CD8-positive, alpha-beta memory T cell (primary cell): ENCODE data around the gene DDHD1. TPM values are rescaled to one million over a fixed set of nuclear protein-coding genes. Genes with fewer than 3 reads are reported as not detected.
"Not testable (repeated sequence)": the region's sequence is repeated elsewhere in the genome, so short reads cannot be mapped to it uniquely, and the experiment has no call there.

ENCODE experiments used
- CTCF ChIA-PET: fragments of 350-600 bp; sonication (Branson Sonifier 250); formaldehyde crosslinking; loops from one replicate; lab custom pipeline; 2021; ENCODE audit warnings: antibody characterized with exemption; lab: Charles Lee
- POLR2A ChIA-PET: fragments of 350-600 bp; sonication (Branson Sonifier 250); formaldehyde crosslinking; loops from one replicate; lab custom pipeline; 2021; ENCODE audit warnings: antibody characterized with exemption; lab: Charles Lee
- DNase-seq, 5 donors: peaks; one replicate each; pipeline versions ENCODE4 v3.0.0 to v3.0.0-alpha.2; 2020 to 2022; ENCODE audit warnings: mixed read lengths in 1 of 5
- H3K27ac ChIP-seq: one replicate; pipeline ENCODE4 v1.7.0; 2013; ENCODE audit warnings: low read depth, mild to moderate bottlenecking, low read length, moderate library complexity
- H3K27me3 ChIP-seq: 2 replicates; pipeline ENCODE4 v1.7.0; 2013; ENCODE audit warnings: low read length, mild to moderate bottlenecking; ENCODE audit not compliant: insufficient read depth, poor library complexity, severe bottlenecking
- H3K36me3 ChIP-seq: 2 replicates; pipeline ENCODE4 v1.7.0; 2013; ENCODE audit warnings: mild to moderate bottlenecking, low read length, moderate library complexity; ENCODE audit not compliant: insufficient read depth
- H3K4me1 ChIP-seq: 2 replicates; pipeline ENCODE4 v1.7.0; 2013; ENCODE audit warnings: mild to moderate bottlenecking, low read length, moderate library complexity; ENCODE audit not compliant: insufficient read depth
- H3K4me3 ChIP-seq: 2 replicates; pipeline ENCODE4 v1.7.0; 2013; ENCODE audit warnings: mild to moderate bottlenecking, low read length
- H3K9me3 ChIP-seq: 2 replicates; pipeline ENCODE4 v1.7.0; 2013; ENCODE audit warnings: mild to moderate bottlenecking, low read length
- H3K27ac Mint-ChIP-seq, 8 donors: one replicate each; pipeline ENCODE4 v1.8.0; 2020 to 2021; ENCODE audit warnings: mixed read lengths in 8 of 8, mild to moderate bottlenecking in 6 of 8, inconsistent platforms in 3 of 8, moderate library complexity in 3 of 8
- H3K27me3 Mint-ChIP-seq, 2 donors: one replicate each; pipeline ENCODE4 v1.8.0; 2020 to 2021; ENCODE audit warnings: mixed read lengths in 2 of 2, mild to moderate bottlenecking in 1 of 2, moderate library complexity in 1 of 2
- H3K36me3 Mint-ChIP-seq, 3 donors: one replicate each; pipeline ENCODE4 v1.8.0; 2020 to 2021; ENCODE audit warnings: mixed read lengths in 3 of 3, inconsistent platforms in 1 of 3, mild to moderate bottlenecking in 1 of 3
- H3K4me1 Mint-ChIP-seq, 3 donors: one replicate each; pipeline ENCODE4 v1.8.0; 2020 to 2021; ENCODE audit warnings: mixed read lengths in 3 of 3, inconsistent platforms in 1 of 3, mild to moderate bottlenecking in 1 of 3
- H3K4me3 Mint-ChIP-seq, 7 donors: one replicate each; pipeline ENCODE4 v1.8.0; 2020 to 2021; ENCODE audit warnings: mixed read lengths in 7 of 7, mild to moderate bottlenecking in 6 of 7, moderate library complexity in 4 of 7, inconsistent platforms in 2 of 7
- H3K9me3 Mint-ChIP-seq, 5 donors: one replicate each; pipeline ENCODE4 v1.8.0; 2020 to 2022; ENCODE audit warnings: mixed read lengths in 5 of 5, mild to moderate bottlenecking in 3 of 5, moderate library complexity in 2 of 5, inconsistent platforms in 1 of 5
- polyA plus RNA-seq: library from polyadenylated mRNA; unstranded; fragments of 300-500 nt; fragmentation: Illumina TruSeq; gene quantifications from one replicate; pipeline ENCODE4 v1.2.3, GENCODE V29; 2021
- total RNA-seq, 2 experiments: library from RNA; stranded (reverse); gene quantifications; one replicate each; pipeline ENCODE4 v1.2.3, GENCODE V29; 2021

The DDHD1 gene
- total and polyA plus RNA-seq, 3 experiments from 2014 or later = 7.6 to 53.8 (median 51.8) TPM

- Mint-ChIP-seq H3K9me3 (peaks cover 22 to 53% (median 40%) of the 10 kb centered on the region in 5 donors), H3K27ac (no peak overlapping the region), H3K4me1 (peaks cover 21 to 33% (median 33%) of the 10 kb centered on the region in 3 donors), H3K27me3 (no peaks in the 10 kb centered on the region), H3K36me3 (peaks cover 16 to 58% (median 42%) of the 10 kb centered on the region in 3 donors), H3K4me3 (no peak overlapping the region)
- H3K27me3 ChIP-seq = no peaks in the 10 kb centered on the region
- no peak overlapping the region for H3K4me3 ChIP-seq
- H3K9me3 ChIP-seq = peaks cover 8% of the 10 kb centered on the region
- no peak overlapping the region for H3K27ac ChIP-seq
- H3K4me1 ChIP-seq = peaks cover 4% of the 10 kb centered on the region
- ChIA-PET POLR2A (no interaction called here), CTCF (no interaction called here)
- H3K36me3 ChIP-seq = no peaks in the 10 kb centered on the region
- no peak for DNase-seq
Observed at GRCh38 chr14:53137568-53138203, 15.4 kb downstream of the DDHD1 start.

GRCh38 chr14:53130491-53130890 lies 22.6 kb downstream of the DDHD1 start:
- H3K27me3 Mint-ChIP-seq, H3K4me1 Mint-ChIP-seq, H3K4me3 ChIP-seq, H3K27me3 ChIP-seq, H3K9me3 ChIP-seq, H3K36me3 Mint-ChIP-seq, H3K27ac Mint-ChIP-seq, POLR2A ChIA-PET, DNase-seq, H3K4me3 Mint-ChIP-seq, H3K36me3 ChIP-seq, H3K9me3 Mint-ChIP-seq, H3K27ac ChIP-seq, CTCF ChIA-PET: not testable (repeated sequence)
- H3K4me1 ChIP-seq = peaks cover 21% of the 10 kb centered on the region

GRCh38 chr14:53128303-53129028 lies 24.7 kb downstream of the DDHD1 start:
- Histone ChIP-seq H3K4me3 (no peak overlapping the region), H3K4me1 (peaks cover 22% of the 10 kb centered on the region), H3K27ac (no peak overlapping the region), H3K27me3 (no peaks in the 10 kb centered on the region), H3K36me3 (no peaks in the 10 kb centered on the region), H3K9me3 (no peaks in the 10 kb centered on the region)
- Mint-ChIP-seq H3K27me3 (no peaks in the 10 kb centered on the region), H3K27ac (peak overlapping the region in 4 of 8 donors; percentile 21 to 55 (median 38)), H3K4me1 (peaks cover 8 to 18% (median 11%) of the 10 kb centered on the region in 3 donors), H3K9me3 (no peaks in the 10 kb centered on the region), H3K36me3 (peaks cover 0 to 1% (median 0%) of the 10 kb centered on the region in 3 donors), H3K4me3 (peak overlapping the region in 3 of 7 donors; percentile 4 to 55 (median 43))
- POLR2A ChIA-PET = no interaction called here
- CTCF ChIA-PET = no interaction called here
- no peak for DNase-seq

GRCh38 chr14:53127832-53128231 lies 25.3 kb downstream of the DDHD1 start:
- POLR2A ChIA-PET = no interaction called here
- peak overlapping the region in 6 of 7 donors; percentile 5 to 55 (median 42) for H3K4me3 Mint-ChIP-seq

GRCh38 chr14:53127151-53127550 lies 26.0 kb downstream of the DDHD1 start:
- CTCF ChIA-PET = interaction anchor here (0.9 to 1.2 kb wide), 2 partner anchors 15 to 17 kb away, joined by 3 read pairs; no protein-coding TSS in a partner anchor
- Mint-ChIP-seq H3K4me1 (peaks cover 8 to 19% (median 14%) of the 10 kb centered on the region in 3 donors), H3K9me3 (peaks cover 0 to 1% (median 0%) of the 10 kb centered on the region in 5 donors), H3K36me3 (peaks cover 0 to 3% (median 0%) of the 10 kb centered on the region in 3 donors), H3K27ac (peak overlapping the region in 7 of 8 donors; percentile 12 to 92 (median 74)), H3K4me3 (peak overlapping the region; percentile 5 to 78 (median 61)), H3K27me3 (no peaks in the 10 kb centered on the region)
- Histone ChIP-seq H3K4me1 (peaks cover 22% of the 10 kb centered on the region), H3K27ac (no peak overlapping the region), H3K4me3 (peak overlapping the region; percentile 21), H3K27me3 (no peaks in the 10 kb centered on the region), H3K9me3 (no peaks in the 10 kb centered on the region), H3K36me3 (no peaks in the 10 kb centered on the region)
- no peak for DNase-seq
- POLR2A ChIA-PET = interaction anchor here (0.9 kb wide), 1 partner anchor 25 kb away, joined by 3 read pairs; no protein-coding TSS in a partner anchor

More at GRCh38 chr14:53127832-53128231, 25.3 kb downstream of the DDHD1 start:
- Histone ChIP-seq H3K27ac (no peak overlapping the region), H3K36me3 (no peaks in the 10 kb centered on the region), H3K9me3 (no peaks in the 10 kb centered on the region), H3K4me1 (peaks cover 22% of the 10 kb centered on the region), H3K27me3 (no peaks in the 10 kb centered on the region), H3K4me3 (no peak overlapping the region)
- no peaks in the 10 kb centered on the region for H3K27me3 Mint-ChIP-seq
- H3K36me3 Mint-ChIP-seq = peaks cover 0 to 1% (median 0%) of the 10 kb centered on the region in 3 donors
- no peak for DNase-seq
- H3K27ac Mint-ChIP-seq = peak overlapping the region in 5 of 8 donors; percentile 19 to 92 (median 55)
- H3K4me1 Mint-ChIP-seq = peaks cover 8 to 19% (median 13%) of the 10 kb centered on the region in 3 donors
- no peaks in the 10 kb centered on the region for H3K9me3 Mint-ChIP-seq
- CTCF ChIA-PET = no interaction called here

- H3K27me3 Mint-ChIP-seq = no peaks in the 10 kb centered on the region
- Histone ChIP-seq H3K36me3 (no peaks in the 10 kb centered on the region), H3K4me1 (peaks cover 22% of the 10 kb centered on the region), H3K27me3 (no peaks in the 10 kb centered on the region), H3K4me3 (peak overlapping the region; percentile 21), H3K27ac (no peak overlapping the region), H3K9me3 (no peaks in the 10 kb centered on the region)
- ChIA-PET CTCF (interaction anchor here (0.9 to 1.2 kb wide), 2 partner anchors 15 to 17 kb away, joined by 3 read pairs; no protein-coding TSS in a partner anchor), POLR2A (interaction anchor here (0.9 kb wide), 1 partner anchor 26 kb away, joined by 3 read pairs; no protein-coding TSS in a partner anchor)
- peaks cover 0 to 1% (median 0%) of the 10 kb centered on the region in 5 donors for H3K9me3 Mint-ChIP-seq
- DNase-seq = no peak
- peaks cover 3 to 4% (median 3%) of the 10 kb centered on the region in 3 donors for H3K36me3 Mint-ChIP-seq
- H3K27ac Mint-ChIP-seq = peak overlapping the region in 6 of 8 donors; percentile 26 to 78 (median 68)
- peak overlapping the region; percentile 5 to 78 (median 61) for H3K4me3 Mint-ChIP-seq
- H3K4me1 Mint-ChIP-seq = peaks cover 8 to 22% (median 17%) of the 10 kb centered on the region in 3 donors
Observed at GRCh38 chr14:53126731-53127130, 26.4 kb downstream of the DDHD1 start.

- H3K4me1 Mint-ChIP-seq = peaks cover 19 to 37% (median 34%) of the 10 kb centered on the region in 3 donors
- no peak for DNase-seq
- no peak overlapping the region for H3K4me3 Mint-ChIP-seq
- no peaks in the 10 kb centered on the region for H3K27me3 Mint-ChIP-seq
- ChIA-PET CTCF (no interaction called here), POLR2A (interaction anchor here (0.7 to 1.5 kb wide), 2 partner anchors 28 to 1212 kb away, joined by 3 to 5 read pairs; partner anchors contain the start of gene DDHD1)
- H3K36me3 ChIP-seq = no peaks in the 10 kb centered on the region
- peaks cover 3 to 10% (median 7%) of the 10 kb centered on the region in 3 donors for H3K36me3 Mint-ChIP-seq
- no peak overlapping the region for H3K4me3 ChIP-seq
- peak overlapping the region in 2 of 8 donors; percentile 4 to 6 for H3K27ac Mint-ChIP-seq
- H3K27ac ChIP-seq = no peak overlapping the region
- H3K9me3 Mint-ChIP-seq = peaks cover 0 to 7% (median 3%) of the 10 kb centered on the region in 5 donors
- no peaks in the 10 kb centered on the region for H3K9me3 ChIP-seq
- no peaks in the 10 kb centered on the region for H3K27me3 ChIP-seq
- peaks cover 22% of the 10 kb centered on the region for H3K4me1 ChIP-seq
Observed at GRCh38 chr14:53124786-53125185, 28.3 kb downstream of the DDHD1 start.
